GM12878 (cell line): ENCODE measurements around the gene PVALEF. TPM values are rescaled to one million over a fixed set of nuclear protein-coding genes. Genes with fewer than 3 reads are reported as not detected.

ENCODE experiments used
- ATF7 ChIP-seq: fragments of 450-650 bp; IDR thresholded peaks from 2 replicates; pipeline ENCODE4 v1.6.1; 2016; ENCODE audit warnings: low read depth, mild to moderate bottlenecking
- BHLHE40 ChIP-seq, 2 experiments: fragments of 450-650 bp in 1 of 2; IDR thresholded peaks; 2 replicates each; pipeline ENCODE4 v1.6.1; 2011 to 2017; ENCODE audit warnings: low read depth in 2 of 2, borderline replicate concordance in 1 of 2, improper control_type of control experiment in 1 of 2, low read length in 1 of 2, mild to moderate bottlenecking in 1 of 2
- CBX5 ChIP-seq: sonication (generic); IDR thresholded peaks from 2 replicates; pipeline ENCODE4 v1.6.1; 2016; ENCODE audit warnings: low read depth, moderate library complexity, mild to moderate bottlenecking, inconsistent platforms
- DPF2 ChIP-seq: fragments of 450-650 bp; IDR thresholded peaks from 2 replicates; pipeline ENCODE4 v1.6.1; 2017; ENCODE audit warnings: mild to moderate bottlenecking
- FOXM1 ChIP-seq: IDR thresholded peaks from 2 replicates; pipeline ENCODE4 v1.6.1; 2012; ENCODE audit warnings: low read depth, mild to moderate bottlenecking, inconsistent platforms, low read length, moderate library complexity
- GABPA ChIP-seq: IDR thresholded peaks from 2 replicates; pipeline ENCODE4 v1.6.1; 2014; ENCODE audit warnings: antibody characterized with exemption, low read depth, mild to moderate bottlenecking, inconsistent platforms
- HCFC1 ChIP-seq: fragments of 150-350 bp; IDR thresholded peaks from 2 replicates; pipeline ENCODE4 v1.6.1; 2014; ENCODE audit warnings: low read length
- IKZF1 ChIP-seq: fragments of 450-650 bp; conservative IDR thresholded peaks from 2 replicates; pipeline ENCODE4 v1.6.1; 2017; ENCODE audit warnings: antibody characterized with exemption, mild to moderate bottlenecking
- IRF4 ChIP-seq: IDR thresholded peaks from 2 replicates; pipeline ENCODE4 v1.6.1; 2011; ENCODE audit warnings: low read depth, low read length
- KLF5 ChIP-seq: fragments of 450-650 bp; IDR thresholded peaks from 2 replicates; pipeline ENCODE4 v1.6.1; 2014; ENCODE audit warnings: mild to moderate bottlenecking; ENCODE audit not compliant: partially characterized antibody
- MEF2A ChIP-seq: IDR thresholded peaks from 2 replicates; pipeline ENCODE4 v1.6.1; 2011; ENCODE audit warnings: low read depth, mild to moderate bottlenecking, low read length, moderate library complexity; ENCODE audit not compliant: insufficient read depth
- MLLT1 ChIP-seq: fragments of 450-650 bp; IDR thresholded peaks from 2 replicates; pipeline ENCODE4 v1.6.1; 2016; ENCODE audit warnings: mild to moderate bottlenecking
- MYC ChIP-seq: IDR thresholded peaks from 2 replicates; pipeline ENCODE4 v1.6.1; 2011; ENCODE audit warnings: mild to moderate bottlenecking, low read length, moderate library complexity, inconsistent platforms; ENCODE audit not compliant: insufficient read depth, insufficient replicate concordance, insufficient read length, severe bottlenecking
- NFYB ChIP-seq: IDR thresholded peaks from 2 replicates; pipeline ENCODE4 v1.6.1; 2011; ENCODE audit warnings: low read depth, mild to moderate bottlenecking, low read length, improper control_type of control experiment, moderate library complexity; ENCODE audit not compliant: insufficient read depth
- NKRF ChIP-seq: fragments of 450-650 bp; conservative IDR thresholded peaks from 2 replicates; pipeline ENCODE4 v1.6.1; 2017; ENCODE audit warnings: mild to moderate bottlenecking, moderate library complexity
- PAX5 ChIP-seq: IDR thresholded peaks from 2 replicates; pipeline ENCODE4 v1.6.1; 2011; ENCODE audit warnings: low read depth, low read length, borderline replicate concordance
- PKNOX1 ChIP-seq: fragments of 450-650 bp; IDR thresholded peaks from 2 replicates; pipeline ENCODE4 v1.6.1; 2016; ENCODE audit warnings: mild to moderate bottlenecking
- SRF ChIP-seq, 2 experiments: IDR thresholded peaks; 2 replicates each; pipeline ENCODE4 v1.6.1; 2011; ENCODE audit warnings: low read depth in 2 of 2, low read length in 2 of 2, mild to moderate bottlenecking in 1 of 2, moderate library complexity in 1 of 2
- STAT1 ChIP-seq: fragments of 450-650 bp; conservative IDR thresholded peaks from 2 replicates; pipeline ENCODE4 v1.6.1; 2014; ENCODE audit warnings: antibody characterized with exemption, mild to moderate bottlenecking
- SUZ12 ChIP-seq: fragments of 200-600 bp; sonication (generic); IDR thresholded peaks from one replicate; pipeline ENCODE4 v1.6.1; 2018; ENCODE audit warnings: antibody characterized with exemption, mild to moderate bottlenecking; ENCODE audit not compliant: unreplicated experiment
- WRNIP1 ChIP-seq: IDR thresholded peaks from 2 replicates; pipeline ENCODE4 v1.6.1; 2011; ENCODE audit warnings: low read depth, low read length, improper control_type of control experiment, borderline replicate concordance
- YBX1 ChIP-seq: fragments of 450-650 bp; IDR thresholded peaks from 2 replicates; pipeline ENCODE4 v1.6.1; 2016; ENCODE audit warnings: antibody characterized with exemption
- ZBTB4 ChIP-seq: fragments of 450-650 bp; formaldehyde crosslinking; IDR thresholded peaks from 2 replicates; pipeline ENCODE4 v1.4.0; 2022; ENCODE audit warnings: mild to moderate bottlenecking, moderate library complexity
- polyA plus RNA-seq, 11 experiments: library from polyadenylated mRNA; depleted of rRNA in 4 of 11; unstranded in 6 of 11; stranded (reverse) in 5 of 11; fragments of >200 nt; fragmentation: Nextera tagmentation in 4 of 11; fragmentation: Illumina TruSeq in 1 of 11; extraction: Ambion mirVana in 4 of 11; extraction: Trizol in 1 of 11; gene quantifications; 1 replicate in 1 of 11; 2 replicates in 10 of 11; pipeline versions ENCODE4 v1.2.1 to v1.2.3, GENCODE V29; 2011 to 2016; ENCODE audit warnings: inconsistent platforms in 2 of 11, missing spikeins in 2 of 11, low read depth in 1 of 11
- total RNA-seq, 4 experiments: library from RNA; depleted of rRNA in 3 of 4; stranded (reverse); fragments of >200 nt in 3 of 4; fragmentation: Illumina TruSeq in 1 of 4; extraction: Trizol in 1 of 4; gene quantifications; 2 replicates each; pipeline versions ENCODE4 v1.2.1 to v1.2.3, GENCODE V29; 2013 to 2021

The PVALEF gene
- total and polyA plus RNA-seq, 10 of the 15 experiments (the other 5 are each of a cell fraction or from before 2014, with no cell fraction given): not detected

GRCh38 chr17:81222906-81223761 is 57.8 kb downstream of the PVALEF start, which contains the start of gene CEP131 (continued):
- TF ChIP-seq GABPA (no peak), KLF5 (peak; percentile 56), SRF (IDR thresholded peaks at IDR 0.05; ENCODE audit: low read depth in 2 of 2, low read length in 2 of 2) (no peak), IRF4 (no peak), NFYB (peak; percentile 93), WRNIP1 (no peak), PKNOX1 (peak; percentile 99), CBX5 (no peak), FOXM1 (no peak), MLLT1 (0 out of 2 replicates have a peak, but pooled peaks have one; percentile 16), DPF2 (peak; percentile 98), ATF7 (no peak), PAX5 (peak; percentile 57), NKRF (no peak), HCFC1 (no peak), MEF2A (no peak), SUZ12 (no peak), IKZF1 (peak; percentile 40), ZBTB4 (no peak), YBX1 (no peak), BHLHE40 (IDR thresholded peaks at IDR 0.05; ENCODE audit: borderline replicate concordance in 1 of 2, low read depth in 2 of 2, low read length in 1 of 2) (peak; percentile 47 to 75; a peak in 3 of 4 replicates), STAT1 (no peak), MYC (peak; percentile 38)
